Gastroesophageal sphincter (tissue), 4 donors: ENCODE measurements around the gene CFAP61. TPM values are rescaled to one million over a fixed set of nuclear protein-coding genes. Genes with fewer than 3 reads are reported as not detected.
"Not testable (repeated sequence)": the region's sequence is repeated elsewhere in the genome, so short reads cannot be mapped to it uniquely, and the experiment has no call there.

Experiments
- ATAC-seq: fragments of 150-250 bp; one replicate; pipeline ENCODE4 v1.9.1; 2016; ENCODE audit warnings: mild to moderate bottlenecking, moderate library complexity
- H3K27ac ChIP-seq, 4 donors: fragments of 200-600 bp; sonication (generic) in 3 of 4; 1 replicate in 3 of 4; 2 replicates in 1 of 4; pipeline ENCODE4 v1.5.1; 2016 to 2019
- H3K27me3 ChIP-seq: fragments of 200-600 bp; sonication (generic); one replicate; pipeline ENCODE4 v1.5.1; 2019
- H3K36me3 ChIP-seq, 2 donors: fragments of 200-600 bp; sonication (generic); one replicate each; pipeline ENCODE4 v1.5.1; 2019; ENCODE audit warnings: control low read depth in 1 of 2
- H3K4me1 ChIP-seq, 3 donors: fragments of 200-600 bp; sonication (generic); 1 replicate in 2 of 3; 2 replicates in 1 of 3; pipeline ENCODE4 v1.5.1; 2016 to 2019; ENCODE audit warnings: control low read depth in 2 of 3
- H3K4me3 ChIP-seq, 2 donors: fragments of 200-600 bp; sonication (generic); one replicate each; pipeline ENCODE4 v1.5.1; 2019; ENCODE audit warnings: mild to moderate bottlenecking in 1 of 2, moderate library complexity in 1 of 2
- H3K9me3 ChIP-seq, 3 donors: fragments of 200-600 bp; sonication (generic); one replicate each; pipeline ENCODE4 v1.5.1; 2017 to 2019; ENCODE audit warnings: control low read depth in 2 of 3
- CTCF ChIP-seq, 4 experiments: fragments of 200-600 bp in 2 of 4; fragments of 450-650 bp in 2 of 4; sonication (generic) in 1 of 4; IDR thresholded peaks; one replicate each; pipeline ENCODE4 v1.5.1; 2017 to 2019; ENCODE audit warnings: antibody characterized with exemption in 4 of 4, mild to moderate bottlenecking in 2 of 4, moderate library complexity in 2 of 4
- EP300 ChIP-seq: sonication (generic); formaldehyde crosslinking; IDR thresholded peaks from one replicate; pipeline ENCODE4 v1.6.1; 2017; ENCODE audit warnings: antibody characterized with exemption, mild to moderate bottlenecking
- POLR2A ChIP-seq, 2 donors: fragments of 450-650 bp; IDR thresholded peaks; one replicate each; pipeline ENCODE4 v1.6.1; 2017; ENCODE audit warnings: antibody characterized with exemption in 2 of 2, mild to moderate bottlenecking in 2 of 2, moderate library complexity in 1 of 2
- POLR2AphosphoS5 ChIP-seq: sonication (generic); formaldehyde crosslinking; IDR thresholded peaks from one replicate; pipeline ENCODE4 v1.6.1; 2017; ENCODE audit warnings: antibody characterized with exemption
- WGBS, 2 donors: methylation state at CpG; one replicate each; pipeline ENCODE4 v1.1.5; 2018; ENCODE audit warnings: low coverage in 1 of 2; 5-methylcytosine and 5-hydroxymethylcytosine counted together
- total RNA-seq, 4 donors: library from RNA; depleted of rRNA; stranded (reverse); fragments of >200 nt; gene quantifications; one replicate each; pipeline ENCODE4 v1.1.0, GENCODE V29; 2016

Gene CFAP61
- total RNA-seq, 4 donors from 2014 or later: 0.27 to 0.54 (median 0.30) TPM; not detected in 1

GRCh38 chr20:20214757-20215275 is 162.5 kb downstream of the CFAP61 start:
- WGBS, 2 donors: 30 to 51% methylated on average over 2 to 6 of the region's 7 CpGs
- Histone ChIP-seq H3K4me1 (no peaks in the 10 kb centered on the region), H3K36me3 (no peaks in the 10 kb centered on the region), H3K9me3 (no peaks in the 10 kb centered on the region), H3K4me3 (no peak overlapping the region), H3K27me3 (peaks cover 11% of the 10 kb centered on the region), H3K27ac (no peak overlapping the region)
- TF ChIP-seq EP300: no peak
- TF ChIP-seq CTCF (IDR thresholded peaks at IDR 0.05): no peak
- TF ChIP-seq POLR2AphosphoS5: no peak
- no peak for TF ChIP-seq POLR2A (IDR thresholded peaks at IDR 0.05)
- ATAC-seq: no peak

- TF ChIP-seq POLR2A (IDR thresholded peaks at IDR 0.05) (no peak), POLR2AphosphoS5 (no peak), EP300 (no peak), CTCF (IDR thresholded peaks at IDR 0.05) (no peak)
- no peak for ATAC-seq
- no peak overlapping the region for H3K27ac ChIP-seq
Observed at GRCh38 chr20:20215976-20216727, 163.8 kb downstream of the CFAP61 start.

GRCh38 chr20:20216941-20217340 is 164.6 kb downstream of the CFAP61 start:
- no peaks in the 10 kb centered on the region for H3K36me3 ChIP-seq
- H3K4me3 ChIP-seq: no peak overlapping the region
- ATAC-seq: no peak
- WGBS, 2 donors: 50 to 92% methylated on average over 1 of the region's 2 CpGs
- H3K27ac ChIP-seq: no peak overlapping the region
- H3K27me3 ChIP-seq: peaks cover 14% of the 10 kb centered on the region
- H3K4me1 ChIP-seq: no peaks in the 10 kb centered on the region
- no peaks in the 10 kb centered on the region for H3K9me3 ChIP-seq
- TF ChIP-seq EP300: no peak
- TF ChIP-seq CTCF (IDR thresholded peaks at IDR 0.05): no peak
- TF ChIP-seq POLR2A (IDR thresholded peaks at IDR 0.05): no peak

More at GRCh38 chr20:20215976-20216727, 163.8 kb downstream of the CFAP61 start:
- WGBS, 2 donors: 30 to 42% methylated on average over 12 of the region's 12 CpGs
- no peak overlapping the region for H3K4me3 ChIP-seq
- no peaks in the 10 kb centered on the region for H3K4me1 ChIP-seq
- no peaks in the 10 kb centered on the region for H3K36me3 ChIP-seq
- no peaks in the 10 kb centered on the region for H3K9me3 ChIP-seq
- peaks cover 14% of the 10 kb centered on the region for H3K27me3 ChIP-seq

- no peak for ATAC-seq
- TF ChIP-seq EP300: no peak
- no peak for TF ChIP-seq POLR2AphosphoS5
- no peak for TF ChIP-seq POLR2A (IDR thresholded peaks at IDR 0.05)
- no peak for TF ChIP-seq CTCF (IDR thresholded peaks at IDR 0.05)
- 40 to 75% methylated on average over 1 of the region's 1 CpG for WGBS, 2 donors
- Histone ChIP-seq H3K27ac (no peak overlapping the region), H3K9me3 (no peaks in the 10 kb centered on the region), H3K4me1 (no peaks in the 10 kb centered on the region), H3K27me3 (peaks cover 14% of the 10 kb centered on the region), H3K36me3 (no peaks in the 10 kb centered on the region), H3K4me3 (no peak overlapping the region)
Observed at GRCh38 chr20:20217621-20218020, 165.3 kb downstream of the CFAP61 start.

GRCh38 chr20:20218106-20218505 is 165.8 kb downstream of the CFAP61 start:
- WGBS, 2 donors: 76 to 83% methylated on average over 4 of the region's 4 CpGs
- not testable (repeated sequence) for H3K4me1 ChIP-seq, H3K27ac ChIP-seq, ATAC-seq, H3K9me3 ChIP-seq, H3K4me3 ChIP-seq, H3K36me3 ChIP-seq
- peaks cover 14% of the 10 kb centered on the region for H3K27me3 ChIP-seq
